Naive thymus-derived CD4-positive, alpha-beta T cell (primary cell): ENCODE measurements around the gene UBE3D. TPM values are rescaled to one million over a fixed set of nuclear protein-coding genes. Genes with fewer than 3 reads are reported as not detected.
"Not testable (repeated sequence)": the region's sequence is repeated elsewhere in the genome, so short reads cannot be mapped to it uniquely, and the experiment has no call there.

Source experiments
- ATAC-seq: fragments of 150-1000 bp; cut with Tn5 transposase; 2 replicates; pipeline ENCODE4 v1.10.0; 2021; ENCODE audit warnings: mild to moderate bottlenecking, moderate library complexity
- CTCF ChIA-PET: fragments of 350-600 bp; sonication (Branson Sonifier 250); formaldehyde crosslinking; loops from one replicate; lab custom pipeline; 2021; ENCODE audit warnings: antibody characterized with exemption; lab: Charles Lee
- POLR2A ChIA-PET: fragments of 350-600 bp; sonication (Branson Sonifier 250); formaldehyde crosslinking; loops from one replicate; lab custom pipeline; 2021; ENCODE audit warnings: antibody characterized with exemption, inconsistent platforms; lab: Charles Lee
- DNase-seq, 9 donors: peaks; one replicate each; pipeline versions ENCODE4 v3.0.0 to v3.0.0-alpha.2; 2020 to 2022; ENCODE audit warnings: mixed read lengths in 1 of 9
- H3K27ac ChIP-seq: one replicate; pipeline ENCODE4 v1.7.0; 2013; ENCODE audit warnings: mild to moderate bottlenecking, low read depth, low read length, moderate library complexity
- H3K27me3 ChIP-seq, 2 donors: one replicate each; pipeline ENCODE4 v1.7.0; 2013; ENCODE audit warnings: low read length in 2 of 2, mild to moderate bottlenecking in 2 of 2, moderate library complexity in 2 of 2; ENCODE audit not compliant: control insufficient read depth in 2 of 2, insufficient read depth in 2 of 2
- H3K36me3 ChIP-seq, 3 experiments: 1 replicate in 2 of 3; 2 replicates in 1 of 3; pipeline ENCODE4 v1.7.0; 2013; ENCODE audit warnings: low read length in 3 of 3, mild to moderate bottlenecking in 3 of 3, moderate library complexity in 1 of 3; ENCODE audit not compliant: insufficient read depth in 3 of 3, control insufficient read depth in 2 of 3
- H3K4me1 ChIP-seq, 2 donors: one replicate each; pipeline ENCODE4 v1.7.0; 2013; ENCODE audit warnings: low read length in 2 of 2, mild to moderate bottlenecking in 2 of 2, moderate library complexity in 1 of 2; ENCODE audit not compliant: control insufficient read depth in 2 of 2, insufficient read depth in 2 of 2
- H3K4me3 ChIP-seq: 2 replicates; pipeline ENCODE4 v1.7.0; 2013; ENCODE audit warnings: mild to moderate bottlenecking, low read length
- H3K9me3 ChIP-seq, 3 experiments: 1 replicate in 2 of 3; 2 replicates in 1 of 3; pipeline ENCODE4 v1.7.0; 2013; ENCODE audit warnings: low read length in 3 of 3; ENCODE audit not compliant: control insufficient read depth in 2 of 3
- H3K27ac Mint-ChIP-seq, 9 donors: one replicate each; pipeline ENCODE4 v1.8.0; 2020 to 2022; ENCODE audit warnings: mixed read lengths in 9 of 9, mild to moderate bottlenecking in 8 of 9, moderate library complexity in 5 of 9, inconsistent platforms in 2 of 9
- H3K27me3 Mint-ChIP-seq, 5 donors: one replicate each; pipeline ENCODE4 v1.8.0; 2021 to 2022; ENCODE audit warnings: mixed read lengths in 5 of 5, mild to moderate bottlenecking in 1 of 5
- H3K36me3 Mint-ChIP-seq, 5 donors: one replicate each; pipeline ENCODE4 v1.8.0; 2020 to 2022; ENCODE audit warnings: mixed read lengths in 5 of 5, mild to moderate bottlenecking in 3 of 5, inconsistent platforms in 1 of 5
- H3K4me1 Mint-ChIP-seq, 7 donors: one replicate each; pipeline ENCODE4 v1.8.0; 2020 to 2022; ENCODE audit warnings: mixed read lengths in 7 of 7, mild to moderate bottlenecking in 3 of 7, inconsistent platforms in 1 of 7
- H3K4me3 Mint-ChIP-seq, 10 donors: one replicate each; pipeline ENCODE4 v1.8.0; 2020 to 2022; ENCODE audit warnings: mild to moderate bottlenecking in 10 of 10, mixed read lengths in 10 of 10, moderate library complexity in 6 of 10, inconsistent platforms in 2 of 10
- H3K9me3 Mint-ChIP-seq, 11 donors: one replicate each; pipeline ENCODE4 v1.8.0; 2020 to 2022; ENCODE audit warnings: mixed read lengths in 11 of 11, mild to moderate bottlenecking in 4 of 11, inconsistent platforms in 1 of 11, moderate library complexity in 1 of 11
- intact Hi-C, 2 donors: fragments of 100-400 bp; cut with micrococcal nuclease; formaldehyde crosslinking; loops; one replicate each; pipeline ENCODE4 v1.15.1; 2023
- polyA plus RNA-seq, 2 donors: library from polyadenylated mRNA; unstranded; fragments of 300-500 nt; fragmentation: Illumina TruSeq; gene quantifications; one replicate each; pipeline ENCODE4 v1.2.3, GENCODE V29; 2021
- total RNA-seq, 6 experiments: library from RNA in 5 of 6; stranded (reverse) in 5 of 6; gene quantifications; 1 replicate in 5 of 6; 2 replicates in 1 of 6; pipeline ENCODE4 v1.2.3 and lab custom pipeline; 2021 to 2026

UBE3D gene
- total and polyA plus RNA-seq, 7 experiments from 2014 or later: 5.8 to 9.3 (median 7.4) TPM

GRCh38 chr6:83044091-83044768, 21.4 kb downstream of the UBE3D start:
- H3K9me3 Mint-ChIP-seq: no peaks in the 10 kb centered on the region
- ChIA-PET POLR2A (no interaction called here), CTCF (interaction anchor here (1.3 kb wide), 1 partner anchor 22 kb away, joined by 4 read pairs; the partner anchor contains the start of gene UBE3D)
- no peak overlapping the region for H3K27ac ChIP-seq
- H3K36me3 ChIP-seq: no peaks in the 10 kb centered on the region
- no peak overlapping the region for H3K4me3 ChIP-seq
- H3K4me3 Mint-ChIP-seq: no peak overlapping the region
- H3K27ac Mint-ChIP-seq: no peak overlapping the region
- H3K9me3 ChIP-seq: no peaks in the 10 kb centered on the region
- H3K4me1 ChIP-seq: no peaks in the 10 kb centered on the region
- peaks cover 0 to 26% (median 4%) of the 10 kb centered on the region in 5 donors for H3K36me3 Mint-ChIP-seq
- H3K27me3 Mint-ChIP-seq: no peaks in the 10 kb centered on the region
- no peak for DNase-seq
- intact Hi-C loops: no loop called here
- no peaks in the 10 kb centered on the region for H3K27me3 ChIP-seq
- H3K4me1 Mint-ChIP-seq: peaks cover 0 to 6% (median 0%) of the 10 kb centered on the region in 7 donors
- ATAC-seq: no peak

DNA sequence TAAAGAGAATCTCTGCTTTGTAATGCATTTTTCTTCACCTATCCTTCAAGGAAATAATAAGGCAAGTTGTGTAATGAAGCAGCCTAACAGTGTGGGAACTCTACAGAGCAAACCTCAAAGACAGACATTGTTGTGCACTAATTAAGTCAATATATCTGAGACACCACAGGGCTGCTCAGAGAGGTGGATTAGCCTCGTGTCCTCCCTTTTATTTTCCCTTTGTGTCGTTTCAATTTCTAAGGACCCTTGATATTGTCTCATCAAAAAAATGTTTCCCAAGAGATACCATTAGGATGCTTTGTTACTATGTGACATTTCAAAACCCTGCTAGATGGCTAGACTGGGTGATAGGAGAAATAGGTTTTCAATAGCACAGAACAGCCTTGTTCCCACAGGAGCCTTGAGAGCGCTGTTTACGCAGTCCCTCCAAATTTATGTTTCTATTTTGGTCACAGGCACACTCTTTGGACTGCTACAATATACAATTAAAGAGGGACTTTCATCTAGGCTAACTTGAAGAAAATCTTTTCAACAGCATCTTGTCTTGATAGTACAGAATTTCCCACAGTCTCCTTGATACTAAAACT, 23.1 kb downstream of the UBE3D start:
- intact Hi-C loops: no loop called here
- CTCF ChIA-PET: interaction anchor here (0.7 kb wide), 1 partner anchor 11 kb away, joined by 3 read pairs; no protein-coding TSS in a partner anchor

GRCh38 chr6:83038246-83038645, 27.4 kb downstream of the UBE3D start:
- no peaks in the 10 kb centered on the region for H3K27me3 ChIP-seq
- no peak overlapping the region for H3K27ac Mint-ChIP-seq
- ChIA-PET POLR2A (no interaction called here), CTCF (interaction anchor here (1.0 kb wide), 1 partner anchor 27 kb away, joined by 3 read pairs; no protein-coding TSS in a partner anchor)
- no peaks in the 10 kb centered on the region for H3K27me3 Mint-ChIP-seq
- intact Hi-C loops: no loop called here
- DNase-seq: no peak
- no peaks in the 10 kb centered on the region for H3K9me3 ChIP-seq
- ATAC-seq: no peak
- H3K9me3 Mint-ChIP-seq: peaks cover 0 to 14% (median 5%) of the 10 kb centered on the region in 11 donors
- no peak overlapping the region for H3K4me3 ChIP-seq
- H3K36me3 ChIP-seq: peaks cover 0 to 3% (median 0%) of the 10 kb centered on the region in 3 experiments
- no peak overlapping the region for H3K27ac ChIP-seq
- peaks cover 4 to 53% (median 43%) of the 10 kb centered on the region in 5 donors for H3K36me3 Mint-ChIP-seq
- H3K4me1 ChIP-seq: no peaks in the 10 kb centered on the region
- H3K4me1 Mint-ChIP-seq: peaks cover 0 to 2% (median 0%) of the 10 kb centered on the region in 7 donors
- no peak overlapping the region for H3K4me3 Mint-ChIP-seq

More for the DNA sequence above, 23.1 kb downstream of the UBE3D start:
- Histone ChIP-seq H3K4me1 (no peaks in the 10 kb centered on the region), H3K36me3 (no peaks in the 10 kb centered on the region), H3K27ac (no peak overlapping the region), H3K4me3 (no peak overlapping the region), H3K27me3 (no peaks in the 10 kb centered on the region), H3K9me3 (no peaks in the 10 kb centered on the region)
- no peak overlapping the region for H3K27ac Mint-ChIP-seq
- no peak overlapping the region for H3K4me3 Mint-ChIP-seq
- H3K36me3 Mint-ChIP-seq: peaks cover 0 to 29% (median 11%) of the 10 kb centered on the region in 5 donors
- H3K4me1 Mint-ChIP-seq: no peaks in the 10 kb centered on the region
- H3K27me3 Mint-ChIP-seq: no peaks in the 10 kb centered on the region
- DNase-seq: no peak
- ATAC-seq: no peak
- POLR2A ChIA-PET: no interaction called here
- no peaks in the 10 kb centered on the region for H3K9me3 Mint-ChIP-seq

DNA sequence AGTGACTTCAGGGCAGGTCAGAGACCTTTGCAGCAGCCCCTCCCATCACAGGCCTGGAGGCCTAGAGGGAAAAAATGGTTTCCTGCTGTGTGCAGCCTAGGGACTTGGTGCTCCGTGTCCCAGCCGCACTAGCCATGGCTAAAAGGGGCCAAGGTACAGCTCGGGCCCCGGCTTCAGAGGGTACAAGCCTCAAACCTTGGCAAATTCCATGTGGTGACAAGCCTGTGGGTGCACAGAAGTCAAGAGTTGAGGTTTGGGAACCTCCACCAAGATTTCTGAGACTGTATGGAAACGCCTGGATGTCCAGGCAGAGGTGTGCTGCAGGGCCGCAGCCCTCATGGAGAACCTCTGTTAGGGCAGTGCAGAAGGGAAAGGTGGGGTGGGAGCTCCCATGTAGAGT, 34.0 kb downstream of the UBE3D start:
- ChIA-PET CTCF (no interaction called here), POLR2A (no interaction called here)
- H3K27me3 Mint-ChIP-seq: no peaks in the 10 kb centered on the region
- peaks cover 0 to 2% (median 0%) of the 10 kb centered on the region in 7 donors for H3K4me1 Mint-ChIP-seq
- Histone ChIP-seq H3K36me3 (peaks cover 0 to 17% (median 0%) of the 10 kb centered on the region in 3 experiments), H3K4me3 (no peak overlapping the region), H3K9me3 (peaks cover 0 to 7% (median 0%) of the 10 kb centered on the region in 3 experiments), H3K27ac (no peak overlapping the region), H3K27me3 (no peaks in the 10 kb centered on the region), H3K4me1 (no peaks in the 10 kb centered on the region)
- no peak overlapping the region for H3K27ac Mint-ChIP-seq
- no peak for ATAC-seq
- no peak overlapping the region for H3K4me3 Mint-ChIP-seq
- DNase-seq: no peak
- peaks cover 0 to 40% (median 11%) of the 10 kb centered on the region in 11 donors for H3K9me3 Mint-ChIP-seq
- intact Hi-C loops: no loop called here
- H3K36me3 Mint-ChIP-seq: peaks cover 8 to 78% (median 66%) of the 10 kb centered on the region in 5 donors

GRCh38 chr6:83019741-83020140, 45.9 kb downstream of the UBE3D start:
- no peaks in the 10 kb centered on the region for H3K27me3 ChIP-seq
- CTCF ChIA-PET: no interaction called here
- H3K4me3 ChIP-seq: no peak overlapping the region
- no peaks in the 10 kb centered on the region for H3K4me1 ChIP-seq
- ATAC-seq (no peak), DNase-seq (no peak)
- H3K27ac Mint-ChIP-seq: peak overlapping the region in 1 of 9 donors; percentile 79
- H3K36me3 Mint-ChIP-seq: peaks cover 20 to 73% (median 63%) of the 10 kb centered on the region in 5 donors
- no peak overlapping the region for H3K4me3 Mint-ChIP-seq
- H3K9me3 Mint-ChIP-seq: peaks cover 0 to 4% (median 0%) of the 10 kb centered on the region in 11 donors
- no peak overlapping the region for H3K27ac ChIP-seq
- peaks cover 0 to 1% (median 0%) of the 10 kb centered on the region in 7 donors for H3K4me1 Mint-ChIP-seq
- intact Hi-C loops: no loop called here
- H3K27me3 Mint-ChIP-seq: no peaks in the 10 kb centered on the region
- POLR2A ChIA-PET: no interaction called here
- no peaks in the 10 kb centered on the region for H3K9me3 ChIP-seq
- peaks cover 0 to 27% (median 0%) of the 10 kb centered on the region in 3 experiments for H3K36me3 ChIP-seq

GRCh38 chr6:83011131-83011530, 54.5 kb downstream of the UBE3D start:
- H3K36me3 ChIP-seq: peaks cover 0 to 12% (median 0%) of the 10 kb centered on the region in 3 experiments
- H3K27me3 Mint-ChIP-seq, POLR2A ChIA-PET, H3K27me3 ChIP-seq, H3K27ac ChIP-seq, H3K4me3 Mint-ChIP-seq, H3K9me3 Mint-ChIP-seq, CTCF ChIA-PET, H3K9me3 ChIP-seq, H3K4me1 ChIP-seq, DNase-seq, H3K27ac Mint-ChIP-seq, H3K4me3 ChIP-seq, ATAC-seq, intact Hi-C loops: not testable (repeated sequence)
- Mint-ChIP-seq H3K4me1 (peaks cover 2 to 24% (median 18%) of the 10 kb centered on the region in 7 donors), H3K36me3 (peaks cover 19 to 66% (median 48%) of the 10 kb centered on the region in 5 donors)
